ENCODE results near the gene CLCF1.

Gene CLCF1

GRCh38 chr11:67419325-67420049 is 46.1 kb upstream of the CLCF1 start:
- no peak for TF ChIP-seq CTCF (IDR thresholded peaks at IDR 0.05; ENCODE audit: low read depth, low read length)
- Histone ChIP-seq H3K4me3 (ENCODE audit: low read depth, low read length) (no peak overlapping the region), H3K9me3 (ENCODE audit: severe bottlenecking) (no peaks in the 10 kb centered on the region), H3K36me3 (no peaks in the 10 kb centered on the region), H3K27ac (no peak overlapping the region; the same call in 1 of the 2 replicates), H3K27me3 (ENCODE audit: insufficient read depth, low read depth, severe bottlenecking) (no peaks in the 10 kb centered on the region)
- DNase-seq, result no peak

GRCh38 chr11:67418476-67419281 is 45.3 kb upstream of the CLCF1 start:
- Histone ChIP-seq H3K36me3 (no peaks in the 10 kb centered on the region), H3K4me3 (ENCODE audit: low read depth, low read length) (no peak overlapping the region), H3K9me3 (ENCODE audit: severe bottlenecking) (no peaks in the 10 kb centered on the region), H3K27ac (no peak overlapping the region), H3K27me3 (ENCODE audit: insufficient read depth, low read depth, severe bottlenecking) (no peaks in the 10 kb centered on the region)
- no peak for DNase-seq
- TF ChIP-seq CTCF (IDR thresholded peaks at IDR 0.05; ENCODE audit: low read depth, low read length), result no peak

- TF ChIP-seq CTCF (IDR thresholded peaks at IDR 0.05; ENCODE audit: low read depth, low read length), result no peak
- H3K27ac ChIP-seq, result no peak overlapping the region
- no peaks in the 10 kb centered on the region for H3K36me3 ChIP-seq
These were observed 44.0 kb upstream of the CLCF1 start for GRCh38 chr11:67417425-67417824.

GRCh38 chr11:67416416-67417335 is 43.3 kb upstream of the CLCF1 start:
- Histone ChIP-seq H3K4me3 (ENCODE audit: low read depth, low read length) (no peak overlapping the region), H3K27ac (no peak overlapping the region)
- DNase-seq, result no peak

More at GRCh38 chr11:67417425-67417824, 44.0 kb upstream of the CLCF1 start:
- Histone ChIP-seq H3K27me3 (ENCODE audit: insufficient read depth, low read depth, severe bottlenecking) (no peaks in the 10 kb centered on the region), H3K4me3 (ENCODE audit: low read depth, low read length) (no peak overlapping the region), H3K9me3 (ENCODE audit: severe bottlenecking) (no peaks in the 10 kb centered on the region)
- DNase-seq, result no peak

More at GRCh38 chr11:67416416-67417335, 43.3 kb upstream of the CLCF1 start:
- Histone ChIP-seq H3K27me3 (ENCODE audit: insufficient read depth, low read depth, severe bottlenecking) (no peaks in the 10 kb centered on the region), H3K9me3 (ENCODE audit: severe bottlenecking) (no peaks in the 10 kb centered on the region), H3K36me3 (no peaks in the 10 kb centered on the region)
- no peak for TF ChIP-seq CTCF (IDR thresholded peaks at IDR 0.05; ENCODE audit: low read depth, low read length)
